GM18861 (cell line): ENCODE data around the gene MASP2.
"Not testable (repeated sequence)": the region's sequence is repeated elsewhere in the genome, so short reads cannot be mapped to it uniquely, and the experiment has no call there.

Experiments
- ATAC-seq: cut with Tn5 transposase; IDR thresholded peaks from one replicate; pipeline ENCODE4 v1.9.1; 2021; ENCODE audit not compliant: unreplicated experiment

MASP2 gene

DNA sequence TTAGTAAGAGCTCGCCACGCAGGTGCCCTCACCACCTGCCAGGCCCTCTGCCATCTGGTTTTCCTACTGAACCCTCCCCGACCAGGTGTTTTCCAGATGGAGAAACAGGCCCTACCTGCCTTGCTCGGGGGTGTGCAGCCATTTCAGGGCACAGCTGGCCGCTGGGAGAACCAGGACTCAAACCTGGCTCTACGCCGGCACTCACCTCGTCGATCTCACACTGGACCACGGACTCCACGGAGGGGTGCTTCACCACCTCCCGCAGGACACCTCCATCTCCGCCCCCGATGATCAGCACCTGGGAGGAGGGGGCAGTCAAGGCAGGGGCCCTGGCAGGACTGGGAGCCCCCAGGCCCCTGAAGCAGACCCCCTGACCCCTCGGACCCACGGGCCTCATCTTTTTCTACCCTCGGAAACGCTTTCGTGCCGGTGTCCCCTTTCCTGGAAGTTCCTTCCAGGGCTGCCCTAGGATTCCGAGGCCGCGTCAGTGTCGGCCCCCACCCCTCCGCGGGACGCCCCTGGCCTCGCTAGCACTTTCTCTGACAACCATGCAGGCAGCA is 11.6 kb upstream of the MASP2 start:
- ATAC-seq, result no peak

DNA sequence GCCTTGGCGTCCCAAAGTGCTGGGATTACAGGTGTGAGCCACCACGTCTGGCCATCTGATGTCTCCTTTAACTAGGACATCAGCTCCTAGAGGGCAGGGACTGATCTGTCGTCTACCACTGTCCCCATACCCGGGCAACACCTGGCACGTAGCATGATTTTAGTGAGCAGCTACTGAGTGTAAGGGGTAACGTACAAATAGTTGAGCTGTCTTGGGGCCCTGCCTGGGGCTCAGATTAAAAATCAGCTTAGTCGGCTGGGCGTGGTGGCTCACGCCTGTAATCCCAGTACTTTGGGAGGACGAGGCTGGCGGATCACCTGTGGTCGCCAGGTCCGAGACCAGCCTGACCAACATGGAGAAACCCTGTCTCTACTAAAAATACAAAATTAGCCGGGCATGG is 11.0 kb upstream of the MASP2 start:
- ATAC-seq, result no peak

GRCh38 chr1:11057477-11057876 is 10.4 kb upstream of the MASP2 start:
- no peak for ATAC-seq

DNA sequence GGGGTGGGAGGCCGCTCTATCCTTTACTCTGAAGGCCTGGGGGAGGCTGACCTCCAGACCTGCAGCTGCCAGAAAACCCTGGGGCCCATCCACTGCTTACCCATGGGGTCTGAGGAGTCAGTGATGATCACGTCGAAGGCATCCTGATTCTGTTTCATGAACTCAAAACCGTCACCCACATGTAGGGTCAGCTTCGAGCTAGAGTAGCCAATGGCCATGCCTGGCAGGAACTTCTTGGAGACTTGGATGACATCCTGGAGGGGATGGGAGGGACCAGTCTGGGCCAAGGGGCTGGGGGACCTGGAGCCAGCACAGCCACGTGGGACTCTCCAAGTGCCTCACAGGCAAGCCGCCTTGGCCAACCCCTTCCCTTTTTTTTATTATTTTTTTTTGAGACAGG is 9.5 kb upstream of the MASP2 start:
- ATAC-seq, result no peak

DNA sequence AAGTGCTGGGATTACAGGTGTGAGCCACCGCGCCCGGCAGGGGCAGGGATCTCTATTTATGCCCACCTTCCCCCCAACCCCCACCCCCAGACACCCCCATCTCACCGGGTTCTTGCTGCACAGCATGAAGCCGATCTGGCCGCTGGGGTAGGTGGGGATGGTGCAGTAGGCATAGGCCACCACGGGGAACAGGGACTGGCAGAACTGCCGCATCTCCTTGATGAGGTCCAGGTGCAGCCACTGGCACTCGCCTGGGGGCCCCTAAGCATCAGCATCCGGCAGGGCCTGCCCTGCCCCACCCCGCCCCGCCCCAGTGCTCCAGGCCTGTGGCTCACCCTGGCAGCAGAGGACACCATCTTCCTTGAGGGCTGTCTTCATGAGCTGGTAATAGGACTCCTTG is 8.6 kb upstream of the MASP2 start:
- ATAC-seq, result no peak

GRCh38 chr1:11054666-11055065 is 7.6 kb upstream of the MASP2 start:
- no peak for ATAC-seq

DNA sequence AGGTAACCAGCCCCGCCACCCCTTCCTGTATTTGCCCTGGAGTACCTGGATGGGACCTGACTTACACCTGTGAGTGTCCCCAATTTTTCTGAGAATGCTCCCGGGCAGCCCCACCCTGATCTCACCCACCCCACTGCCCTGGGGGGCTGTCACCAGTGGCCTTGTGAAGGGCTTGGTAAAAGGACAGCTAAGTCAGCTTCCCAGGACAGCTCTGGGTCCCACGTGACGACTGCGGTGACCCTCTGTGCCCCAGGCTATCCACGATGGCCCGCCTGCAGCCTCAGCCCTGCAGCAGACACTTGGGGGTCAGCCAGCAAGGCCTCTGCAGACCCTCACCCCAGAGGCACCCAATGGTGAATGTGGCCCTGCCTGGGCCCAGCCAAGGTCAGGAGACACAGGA is 7.1 kb upstream of the MASP2 start:
- ATAC-seq, result no peak

- no peak for ATAC-seq
These were observed 6.7 kb upstream of the MASP2 start for GRCh38 chr1:11053758-11054137.

- no peak for ATAC-seq
These were observed 6.1 kb upstream of the MASP2 start for GRCh38 chr1:11052839-11053757.

DNA sequence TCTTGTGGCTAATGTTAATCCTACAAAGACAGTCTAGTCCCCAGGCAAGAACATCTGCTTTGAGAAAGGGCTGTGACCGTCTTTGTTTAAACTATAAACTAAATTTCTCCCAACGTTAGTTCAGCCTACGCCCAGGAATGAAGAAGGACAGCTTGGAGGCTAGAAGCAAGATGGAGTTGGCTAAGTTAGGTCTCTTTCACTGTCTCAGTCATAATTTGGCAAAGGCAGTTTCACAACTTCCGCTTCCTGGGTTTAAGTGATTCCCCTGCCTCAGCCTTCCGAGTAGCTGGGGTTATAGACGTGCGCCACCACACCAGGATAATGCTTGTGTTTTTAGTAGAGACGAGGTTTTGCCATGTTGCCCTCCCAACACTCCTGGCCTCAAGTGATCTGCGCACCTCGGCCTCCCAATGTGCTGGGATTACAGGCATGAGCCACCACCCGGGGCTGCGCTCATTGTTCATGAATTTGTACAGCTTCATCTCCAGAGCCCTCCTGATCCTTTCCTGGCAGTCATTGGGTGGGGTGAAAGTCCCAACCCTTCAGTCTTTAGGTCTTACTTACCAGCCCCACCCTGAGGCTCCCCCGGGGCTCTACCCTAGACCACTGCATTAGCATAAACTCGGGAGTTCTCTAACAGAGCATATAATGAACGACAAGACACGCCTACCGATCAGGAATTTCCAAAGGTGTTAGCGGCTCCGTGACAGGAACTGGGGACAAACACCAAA is 4.9 kb upstream of the MASP2 start:
- no peak for ATAC-seq

DNA sequence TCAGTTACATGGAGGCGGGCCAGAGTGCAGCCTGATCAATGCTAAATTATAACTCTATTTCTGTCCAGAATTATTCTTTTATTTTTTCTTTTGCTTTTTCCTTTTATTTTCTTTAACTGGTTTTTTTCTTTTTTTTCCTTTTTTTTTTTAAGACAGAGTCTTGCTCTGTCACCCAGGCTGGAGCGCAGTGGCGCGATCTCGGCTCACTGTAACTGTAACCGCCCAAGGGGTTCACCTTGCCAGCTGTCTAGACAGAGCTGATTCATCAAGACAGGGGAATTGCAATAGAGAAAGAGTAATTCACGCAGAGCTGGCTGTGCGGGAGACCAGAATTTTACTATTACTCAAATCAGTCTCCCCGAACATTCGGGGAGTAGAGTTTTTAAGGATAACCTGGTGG is 4.1 kb upstream of the MASP2 start:
- not testable (repeated sequence) for ATAC-seq

DNA sequence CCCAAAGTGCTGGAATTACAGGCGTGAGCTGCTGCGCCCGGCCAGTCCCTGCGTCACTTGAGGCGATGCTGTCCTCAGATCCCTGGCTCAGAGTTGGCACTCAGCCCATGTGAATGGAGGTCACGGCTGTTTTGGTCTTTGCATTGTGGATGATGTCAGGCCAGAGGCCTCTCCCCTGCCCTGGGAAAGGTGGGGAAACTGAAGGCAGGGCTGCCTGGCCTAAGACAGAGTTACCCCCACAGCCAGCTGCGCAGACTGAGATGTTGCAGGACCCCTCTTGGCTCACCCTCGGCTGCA is 821 bp downstream of the MASP2 start:
- ATAC-seq, result no peak

DNA sequence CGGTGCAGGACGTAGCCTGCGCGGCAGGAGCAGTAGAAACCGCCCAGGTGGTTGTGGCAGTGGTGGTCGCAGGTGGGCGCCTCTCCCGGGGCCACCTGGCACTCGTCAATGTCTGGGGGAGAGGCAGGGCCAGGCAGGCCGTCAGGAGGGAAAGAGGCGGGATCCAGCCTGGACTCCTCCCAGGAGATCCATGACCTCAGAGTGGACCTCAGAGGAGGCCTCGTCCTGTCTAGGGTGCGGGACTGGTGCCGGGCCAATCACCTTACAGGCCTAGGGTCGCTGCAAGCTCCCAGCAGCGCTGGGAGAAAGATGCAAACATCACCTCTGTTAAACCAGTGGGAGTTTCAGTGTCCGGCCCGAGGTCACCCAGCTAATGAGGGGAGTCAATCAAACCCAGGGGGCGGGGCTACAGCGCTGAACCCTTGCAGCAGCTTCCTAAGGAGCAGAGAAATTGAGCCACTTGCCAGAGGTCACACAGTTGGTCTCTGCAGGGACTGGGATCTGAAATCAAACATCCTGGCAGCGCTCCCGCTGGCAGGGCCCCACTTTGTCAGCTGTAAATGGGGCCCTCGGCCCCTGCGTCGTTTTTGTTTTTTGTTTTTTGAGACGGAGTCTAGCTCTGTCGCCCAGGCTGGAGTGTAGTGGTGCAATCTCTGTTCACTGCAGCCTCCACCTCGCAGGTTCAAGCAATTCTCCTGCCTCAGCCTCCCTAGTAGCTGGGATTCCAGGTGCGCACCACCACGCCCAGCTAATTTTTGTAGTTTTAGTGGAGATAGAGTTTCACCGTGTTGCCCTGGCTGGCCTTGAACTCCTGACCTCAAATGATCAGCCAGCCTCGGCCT is 1.4 kb downstream of the MASP2 start:
- no peak for ATAC-seq

- no peak for ATAC-seq
These were observed 2.1 kb downstream of the MASP2 start for GRCh38 chr1:11044849-11045427.

- ATAC-seq, result no peak
These were observed 2.8 kb downstream of the MASP2 start for GRCh38 chr1:11044086-11044848.

DNA sequence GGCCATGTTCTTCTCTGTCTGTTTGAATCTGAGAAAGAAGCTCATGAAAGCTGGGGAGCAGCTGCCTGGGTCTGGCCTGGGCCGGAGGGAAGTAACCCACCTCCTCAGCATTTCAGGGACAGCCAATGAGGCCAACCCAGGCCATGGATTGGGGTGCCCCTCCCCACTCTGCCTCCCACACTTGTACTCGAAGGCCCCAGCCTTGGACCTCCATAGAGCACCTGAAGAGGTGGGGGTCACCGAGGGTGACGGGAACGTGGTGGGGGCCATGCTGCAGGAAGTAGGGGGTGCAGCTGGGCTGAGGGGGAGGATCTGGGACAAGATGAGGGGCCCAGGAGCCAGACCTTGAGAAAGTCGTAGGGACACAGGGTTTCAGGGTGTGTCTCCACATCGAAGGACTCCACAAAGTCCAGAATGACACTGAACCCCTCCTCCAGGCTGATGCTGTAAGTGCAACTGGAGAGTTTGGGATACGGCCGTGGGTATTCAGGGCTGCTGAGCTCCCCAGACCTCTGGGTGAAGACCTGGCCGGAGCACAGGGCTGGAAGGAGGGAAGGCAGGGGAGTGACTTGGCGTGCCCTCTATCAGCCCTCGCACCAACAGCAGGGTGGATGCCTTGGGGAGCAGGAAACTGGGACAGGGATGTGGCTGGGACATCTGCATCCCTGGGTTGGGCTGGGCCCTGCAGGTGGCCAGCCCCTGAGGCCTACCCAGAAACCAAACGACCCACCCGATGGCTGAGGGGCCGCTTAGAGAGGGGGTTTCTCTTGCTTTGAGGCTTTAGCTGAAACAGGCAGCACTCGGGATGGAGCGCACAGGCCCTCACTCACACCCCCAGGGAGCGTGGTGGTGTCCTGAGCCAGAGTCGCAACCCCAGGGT is 3.8 kb downstream of the MASP2 start:
- ATAC-seq, result no peak

DNA sequence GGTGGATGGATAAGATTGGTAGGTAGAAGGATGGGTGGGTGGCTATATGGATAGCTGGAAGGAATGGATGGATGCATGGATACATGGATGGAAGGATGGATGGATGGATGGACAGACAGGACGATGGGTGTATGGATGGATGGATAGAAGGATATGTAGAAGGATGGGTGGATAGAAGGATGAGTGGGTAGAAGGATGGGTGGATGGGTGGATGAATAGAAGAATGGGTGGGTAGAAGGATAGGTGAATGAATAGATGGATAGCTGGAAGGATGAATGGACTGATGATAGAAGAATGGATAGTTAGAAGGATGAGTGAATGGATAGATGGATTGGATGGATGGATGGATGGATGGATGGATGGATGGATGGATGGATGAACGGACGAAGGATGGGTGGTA is 5.0 kb downstream of the MASP2 start:
- ATAC-seq, result no peak

DNA sequence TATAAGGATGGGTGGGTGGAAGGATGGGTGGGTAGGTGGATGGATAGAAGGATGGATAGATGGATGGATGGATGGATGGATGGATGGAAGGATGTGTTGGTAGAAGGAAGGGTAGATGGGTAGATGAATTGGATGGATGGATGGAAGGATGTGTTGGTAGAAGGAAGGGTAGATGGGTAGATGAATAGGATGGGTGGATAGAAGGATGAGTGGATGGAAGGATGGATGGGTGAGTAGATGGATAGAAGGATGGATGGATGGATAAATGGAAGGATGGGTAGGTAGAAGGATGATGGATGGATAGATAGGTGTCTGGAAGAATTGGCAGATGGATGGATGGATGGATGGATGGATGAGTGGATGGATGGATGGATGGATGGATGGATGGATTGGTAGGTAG is 6.0 kb downstream of the MASP2 start:
- ATAC-seq, result no peak

- ATAC-seq, result not testable (repeated sequence)
These were observed 7.0 kb downstream of the MASP2 start for GRCh38 chr1:11040105-11040429.
